Epithelial cell of esophagus (primary cell): ENCODE data around the gene KCNA5.

ENCODE experiments used
- DNase-seq: peaks from one replicate; pipeline ENCODE4 v3.0.0; 2010; ENCODE audit warnings: low read depth
- H3K4me3 ChIP-seq: 2 replicates; pipeline ENCODE4 v1.5.1; 2011; ENCODE audit warnings: mild to moderate bottlenecking, low read length, control low read depth
- CTCF ChIP-seq: IDR thresholded peaks from 2 replicates; pipeline ENCODE4 v1.5.1; 2011; ENCODE audit warnings: low read depth, mild to moderate bottlenecking, low read length, control low read depth, inconsistent platforms; ENCODE audit not compliant: insufficient read depth; ENCODE audit errors: missing control alignments

KCNA5 gene

GRCh38 chr12:5043589-5044419, at the start of gene KCNA5:
TSS of gene KCNA5 (plus strand) at chr12:5043879. CDS start at chr12:5044148, 269 bp downstream.
- no peak within 1 kb of the TSS for H3K4me3 ChIP-seq

GRCh38 chr12:4994622-4995021, 49.1 kb upstream of the KCNA5 start:
- H3K4me3 ChIP-seq, result no peak overlapping the region
- no peak for TF ChIP-seq CTCF
- DNase-seq, result no peak

More at GRCh38 chr12:5043589-5044419, at the start of gene KCNA5:
- TF ChIP-seq CTCF, result no peak
- DNase-seq, result no peak

- no peak for TF ChIP-seq CTCF
- H3K4me3 ChIP-seq, result no peak overlapping the region
- no peak for DNase-seq
Observed at GRCh38 chr12:4996714-4997113, 47.0 kb upstream of the KCNA5 start.

GRCh38 chr12:4997939-4998338, 45.7 kb upstream of the KCNA5 start:
- peak; percentile 47 for DNase-seq
- no peak overlapping the region for H3K4me3 ChIP-seq
- TF ChIP-seq CTCF, result no peak

- TF ChIP-seq CTCF, result no peak
- DNase-seq, result no peak
- H3K4me3 ChIP-seq, result no peak overlapping the region
Observed at GRCh38 chr12:5000204-5000603, 43.5 kb upstream of the KCNA5 start.

GRCh38 chr12:5000658-5001385, 42.9 kb upstream of the KCNA5 start:
- TF ChIP-seq CTCF, result no peak
- no peak overlapping the region for H3K4me3 ChIP-seq
- no peak for DNase-seq
